Smooth muscle cell (in vitro differentiated cells): ENCODE measurements around the gene AXIN1. TPM values are rescaled to one million over a fixed set of nuclear protein-coding genes. Genes with fewer than 3 reads are reported as not detected.

Experiments used
- DNase-seq: peaks from one replicate; lab custom pipeline; 2025; ENCODE audit not compliant: unreplicated experiment; lab: John Stamatoyannopoulos, UW
- H2AFZ ChIP-seq: fragments of 200-600 bp; sonication (generic); 2 replicates; pipeline ENCODE4 v1.6.0; 2016; ENCODE audit warnings: antibody characterized with exemption, low read depth, mild to moderate bottlenecking
- H3F3A ChIP-seq: fragments of 200-600 bp; sonication (generic); 2 replicates; pipeline ENCODE4 v1.6.0; 2017; ENCODE audit warnings: antibody characterized with exemption, low read depth
- H3K27ac ChIP-seq: fragments of 200-600 bp; sonication (generic); 2 replicates; pipeline ENCODE4 v1.5.1; 2016; ENCODE audit warnings: low read depth, mild to moderate bottlenecking
- H3K27me3 ChIP-seq: fragments of 200-600 bp; sonication (generic); 2 replicates; pipeline ENCODE4 v1.6.1; 2016; ENCODE audit warnings: low read depth, mild to moderate bottlenecking
- H3K36me3 ChIP-seq: fragments of 200-600 bp; sonication (generic); 2 replicates; pipeline ENCODE4 v1.5.1; 2016; ENCODE audit warnings: low read depth
- H3K4me1 ChIP-seq: fragments of 200-600 bp; sonication (generic); 2 replicates; pipeline ENCODE4 v1.5.1; 2016; ENCODE audit warnings: low read depth
- H3K4me2 ChIP-seq: fragments of 200-600 bp; sonication (generic); 2 replicates; pipeline ENCODE4 v1.6.0; 2016; ENCODE audit warnings: mild to moderate bottlenecking
- H3K4me3 ChIP-seq: fragments of 200-600 bp; sonication (generic); 2 replicates; pipeline ENCODE4 v1.5.1; 2016; ENCODE audit warnings: mild to moderate bottlenecking
- H3K79me2 ChIP-seq: fragments of 200-600 bp; sonication (generic); 2 replicates; pipeline ENCODE4 v1.6.0; 2016; ENCODE audit warnings: low read depth, mild to moderate bottlenecking
- H3K9ac ChIP-seq: fragments of 200-600 bp; sonication (generic); 2 replicates; pipeline ENCODE4 v1.6.0; 2016; ENCODE audit warnings: low read depth
- H3K9me3 ChIP-seq: fragments of 200-600 bp; sonication (generic); replicated peaks from 2 replicates; pipeline ENCODE4 v1.5.1; 2016; ENCODE audit warnings: low read depth
- H4K20me1 ChIP-seq: fragments of 200-600 bp; sonication (generic); 2 replicates; pipeline ENCODE4 v1.6.0; 2016; ENCODE audit warnings: low read depth
- CTCF ChIP-seq: fragments of 200-600 bp; sonication (generic); IDR thresholded peaks from 2 replicates; pipeline ENCODE4 v1.5.1; 2017; ENCODE audit warnings: borderline replicate concordance, mild to moderate bottlenecking, antibody characterized with exemption; ENCODE audit not compliant: insufficient read depth, poor library complexity, severe bottlenecking
- WGBS: methylation state at CpG from one replicate; pipeline ENCODE4 v1.1.7; 2016; ENCODE audit warnings: low lambda C conversion rate; 5-methylcytosine and 5-hydroxymethylcytosine counted together
- polyA plus RNA-seq: library from polyadenylated mRNA; unstranded; fragments of >200 nt; fragmentation: Nextera tagmentation; extraction: Ambion mirVana; gene quantifications from 2 replicates; pipeline ENCODE4 v1.2.1, GENCODE V29; 2016
- total RNA-seq: library from RNA; depleted of rRNA; stranded (reverse); fragments of >200 nt; gene quantifications from 2 replicates; pipeline ENCODE4 v1.2.3, GENCODE V29; 2014

AXIN1 gene
- total and polyA plus RNA-seq, 2 experiments from 2014 or later: 13.0 to 15.0 TPM

- Histone ChIP-seq H3K27ac (peak within 1 kb of the TSS; percentile 17), H3K4me1 (peaks cover 8% of the 10 kb centered on the region), H3K9me3 (no peaks in the 10 kb centered on the region), H3F3A (no peaks in the 10 kb centered on the region), H4K20me1 (no peaks in the 10 kb centered on the region), H2AFZ (peak within 1 kb of the TSS; percentile 23), H3K4me3 (peak within 1 kb of the TSS; percentile 52), H3K36me3 (no peaks in the 10 kb centered on the region), H3K4me2 (peak within 1 kb of the TSS; percentile 89), H3K9ac (no peak within 1 kb of the TSS), H3K79me2 (peaks cover 2% of the 10 kb centered on the region), H3K27me3 (no peaks in the 10 kb centered on the region)
- peak; percentile 68 for DNase-seq
- WGBS: 2% methylated on average over 21 of the region's 30 CpGs
- TF ChIP-seq CTCF: no peak
Observed at GRCh38 chr16:370443-370842, 17.9 kb upstream of the AXIN1 start, which contains the start of gene MRPL28. Gene MRPL28 (minus strand): TSS chr16:370538. CDS start chr16:370218, 320 bp downstream.

GRCh38 chr16:369866-370436, 17.4 kb upstream of the AXIN1 start:
- Histone ChIP-seq H3K9ac (no peak overlapping the region), H3K79me2 (peaks cover 2% of the 10 kb centered on the region)
- WGBS: 54% methylated on average over 37 of the region's 44 CpGs

GRCh38 chr16:369275-369865, 16.8 kb upstream of the AXIN1 start:
- no peak for DNase-seq
- Histone ChIP-seq H3K9me3 (no peaks in the 10 kb centered on the region), H3K4me1 (peaks cover 8% of the 10 kb centered on the region), H3K27me3 (no peaks in the 10 kb centered on the region), H3K79me2 (peaks cover 2% of the 10 kb centered on the region), H3K4me2 (peak overlapping the region; percentile 89), H3K4me3 (no peak overlapping the region), H2AFZ (no peak overlapping the region), H3F3A (no peaks in the 10 kb centered on the region), H3K36me3 (no peaks in the 10 kb centered on the region), H3K9ac (no peak overlapping the region), H3K27ac (no peak overlapping the region), H4K20me1 (no peaks in the 10 kb centered on the region)
- WGBS: 96% methylated on average over 20 of the region's 20 CpGs
- no peak for TF ChIP-seq CTCF

More at GRCh38 chr16:369866-370436, 17.4 kb upstream of the AXIN1 start:
- no peaks in the 10 kb centered on the region for H3K9me3 ChIP-seq
- H3K4me3 ChIP-seq: peak overlapping the region; percentile 52
- H3K36me3 ChIP-seq: no peaks in the 10 kb centered on the region
- no peak overlapping the region for H3K27ac ChIP-seq
- H3K4me2 ChIP-seq: peak overlapping the region; percentile 89
- no peaks in the 10 kb centered on the region for H3F3A ChIP-seq
- no peaks in the 10 kb centered on the region for H4K20me1 ChIP-seq
- no peak for TF ChIP-seq CTCF
- no peak overlapping the region for H2AFZ ChIP-seq
- DNase-seq: no peak
- no peaks in the 10 kb centered on the region for H3K27me3 ChIP-seq
- peaks cover 8% of the 10 kb centered on the region for H3K4me1 ChIP-seq
